RWPE1 (cell line): ENCODE data around the gene APH1A.
"Not testable (repeated sequence)": the region's sequence is repeated elsewhere in the genome, so short reads cannot be mapped to it uniquely, and the experiment has no call there.

Source experiments
- CTCF ChIA-PET: fragments of 350-600 bp; sonication (Branson Sonifier 250); formaldehyde crosslinking; extraction: SDS; loops from one replicate; lab custom pipeline; 2021; lab: Yijun Ruan, JAX
- POLR2A ChIA-PET: fragments of 400-600 bp; formaldehyde crosslinking; extraction: SDS; loops from one replicate; lab custom pipeline; 2020; ENCODE audit warnings: antibody characterized with exemption; ENCODE audit not compliant: low non-redundant PET; lab: Yijun Ruan, JAX
- DNase-seq: peaks from one replicate; pipeline ENCODE4 v3.0.0; 2012; ENCODE audit warnings: low spot score
- H3K27ac ChIP-seq: fragments of 450-650 bp; 2 replicates; pipeline ENCODE4 v1.5.1; 2017
- TF ChIP-seq, protein P1 (sequence below): fragments of 450-650 bp; conservative IDR thresholded peaks from 2 replicates; pipeline ENCODE4 v1.5.1; 2017; ENCODE audit warnings: low read depth, mild to moderate bottlenecking

APH1A gene

DNA sequence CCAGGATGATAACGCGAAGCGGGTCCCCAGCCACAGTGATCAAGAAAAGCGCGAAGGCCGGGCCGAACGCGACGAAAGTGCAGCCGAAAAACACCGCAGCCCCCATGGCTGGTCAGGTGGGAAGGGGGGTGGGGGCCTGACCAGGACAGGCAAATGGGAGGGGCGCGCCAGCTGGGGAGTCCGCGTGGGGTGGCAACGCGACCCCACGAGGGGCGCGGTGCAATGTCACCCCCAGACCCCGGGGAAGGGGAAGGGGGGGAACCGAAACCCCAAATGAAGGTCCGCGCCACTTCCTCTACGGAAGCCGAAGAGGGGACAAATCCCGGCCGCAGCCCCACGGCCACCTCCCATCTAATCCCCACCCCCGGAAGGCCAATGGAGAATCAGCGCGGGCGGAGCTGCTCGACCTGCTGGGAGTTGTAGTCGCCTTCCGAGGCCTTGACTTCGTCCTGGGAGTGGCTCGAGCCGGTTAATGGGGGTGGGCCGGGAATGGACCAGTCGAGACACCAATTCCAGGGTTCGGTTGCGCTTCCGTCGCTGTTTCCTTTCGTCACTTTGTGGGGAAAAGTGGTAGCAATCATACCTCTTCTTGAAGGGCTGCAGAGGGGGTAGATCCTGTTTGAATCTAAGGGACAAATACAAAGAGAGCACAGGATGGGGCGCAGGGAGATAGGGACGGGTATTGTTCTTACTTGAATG lies at the start of gene APH1A:
Gene APH1A, minus strand, starts transcription at position 312 of the 699 bp plus-strand sequence. Its CDS starts 206 bp downstream, at position 106.
- DNase-seq, result peak; percentile 98
- POLR2A ChIA-PET, result interaction anchor here (0.6 kb wide), 1 partner anchor 24 kb away, joined by 3 read pairs; no protein-coding TSS in a partner anchor
- TF ChIP-seq, protein P1, sequence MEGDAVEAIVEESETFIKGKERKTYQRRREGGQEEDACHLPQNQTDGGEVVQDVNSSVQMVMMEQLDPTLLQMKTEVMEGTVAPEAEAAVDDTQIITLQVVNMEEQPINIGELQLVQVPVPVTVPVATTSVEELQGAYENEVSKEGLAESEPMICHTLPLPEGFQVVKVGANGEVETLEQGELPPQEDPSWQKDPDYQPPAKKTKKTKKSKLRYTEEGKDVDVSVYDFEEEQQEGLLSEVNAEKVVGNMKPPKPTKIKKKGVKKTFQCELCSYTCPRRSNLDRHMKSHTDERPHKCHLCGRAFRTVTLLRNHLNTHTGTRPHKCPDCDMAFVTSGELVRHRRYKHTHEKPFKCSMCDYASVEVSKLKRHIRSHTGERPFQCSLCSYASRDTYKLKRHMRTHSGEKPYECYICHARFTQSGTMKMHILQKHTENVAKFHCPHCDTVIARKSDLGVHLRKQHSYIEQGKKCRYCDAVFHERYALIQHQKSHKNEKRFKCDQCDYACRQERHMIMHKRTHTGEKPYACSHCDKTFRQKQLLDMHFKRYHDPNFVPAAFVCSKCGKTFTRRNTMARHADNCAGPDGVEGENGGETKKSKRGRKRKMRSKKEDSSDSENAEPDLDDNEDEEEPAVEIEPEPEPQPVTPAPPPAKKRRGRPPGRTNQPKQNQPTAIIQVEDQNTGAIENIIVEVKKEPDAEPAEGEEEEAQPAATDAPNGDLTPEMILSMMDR, result no peak
- peak within 1 kb of the TSS; percentile 84 for H3K27ac ChIP-seq
- CTCF ChIA-PET, result interaction anchor here (0.6 to 1.3 kb wide), 2 partner anchors 11 to 13 kb away, joined by 3 to 5 read pairs; partner anchors contain the start of gene CA14

DNA sequence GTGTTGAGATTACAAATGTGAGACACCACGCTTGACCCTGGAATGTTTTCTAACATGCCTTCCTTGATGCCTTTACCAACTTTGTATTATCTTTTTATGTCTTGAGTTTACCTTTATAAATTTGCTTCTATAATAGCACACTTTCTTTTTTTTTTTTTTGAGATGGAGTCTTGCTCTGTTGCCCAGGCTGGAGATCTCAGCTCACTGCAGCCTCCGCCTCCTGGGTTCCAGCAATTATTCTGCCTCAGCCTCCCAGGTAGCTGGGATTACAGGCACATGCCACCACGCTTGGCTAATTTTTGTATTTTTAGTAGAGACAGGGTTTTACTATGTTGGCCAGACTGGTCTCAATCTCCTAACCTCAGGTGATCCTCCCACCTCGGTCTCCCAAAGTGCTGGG lies 45.9 kb upstream of the APH1A start:
- POLR2A ChIA-PET, result interaction anchor here (0.6 kb wide), 1 partner anchor 23 kb away, joined by 3 read pairs; no protein-coding TSS in a partner anchor
- DNase-seq, H3K27ac ChIP-seq, CTCF ChIA-PET: not testable (repeated sequence)

DNA sequence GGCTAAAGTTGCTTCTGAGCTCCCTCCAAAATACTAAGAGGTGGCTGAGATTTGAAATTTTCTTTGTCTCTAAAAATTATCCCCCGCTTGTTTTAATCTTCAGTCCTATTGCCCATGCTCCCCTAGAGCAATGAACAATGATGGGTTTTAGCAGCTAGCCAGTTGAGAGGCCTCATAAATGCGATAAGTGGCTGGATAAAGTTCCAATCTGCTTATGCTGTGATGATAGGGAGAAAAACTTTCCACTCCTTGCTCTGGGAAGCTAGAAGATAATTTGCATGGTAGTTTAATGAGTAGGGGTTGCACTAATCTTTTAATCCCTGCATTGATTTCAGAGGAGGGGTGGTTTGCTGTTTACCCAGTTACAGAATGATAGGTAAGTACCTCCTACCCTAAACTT lies 42.9 kb upstream of the APH1A start:
- H3K27ac ChIP-seq, result no peak overlapping the region
- no peak for DNase-seq
- TF ChIP-seq, protein P1, result no peak
- POLR2A ChIA-PET, result no interaction called here
- CTCF ChIA-PET, result no interaction called here

DNA sequence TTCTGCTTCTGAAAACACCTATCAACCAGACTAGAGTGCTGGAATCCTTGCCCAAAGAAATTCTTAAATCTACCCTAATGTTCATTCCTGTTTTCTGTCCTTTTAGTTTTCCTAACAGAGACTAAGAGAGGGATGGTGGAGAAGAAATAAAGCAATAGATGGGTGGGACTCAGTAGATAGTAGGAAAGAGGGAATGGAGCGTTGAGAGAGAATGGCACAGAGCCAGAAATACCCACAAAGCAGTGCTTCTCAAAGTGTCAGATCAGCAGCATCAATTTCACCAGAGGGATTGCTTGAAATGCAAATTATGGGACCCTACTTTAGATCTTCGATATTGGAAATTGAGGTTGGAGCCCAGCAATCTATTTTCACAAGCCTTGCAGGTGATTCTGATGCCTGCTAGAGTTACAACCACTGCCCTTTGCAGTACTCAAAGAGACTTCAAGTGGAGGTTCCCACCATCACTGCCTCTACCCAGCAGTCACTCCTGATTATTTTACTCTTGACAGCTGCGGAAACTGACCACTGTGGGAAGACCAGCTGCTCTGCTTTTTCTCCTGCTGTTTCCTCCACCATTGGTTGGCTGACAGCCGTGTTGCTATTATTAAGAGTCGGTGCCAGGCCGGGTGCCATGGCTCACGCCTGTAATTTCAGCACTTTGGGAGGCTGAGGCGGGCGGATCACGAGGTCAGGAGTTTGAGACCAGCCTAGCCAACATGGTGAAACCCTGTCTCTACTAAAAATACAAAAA lies 41.1 kb upstream of the APH1A start:
- POLR2A ChIA-PET, result no interaction called here
- H3K27ac ChIP-seq, result 0 out of 2 replicates have a peak overlapping the region, but pooled peaks have one; percentile 12
- DNase-seq, result no peak
- TF ChIP-seq, protein P1, result no peak
- CTCF ChIA-PET, result no interaction called here

DNA sequence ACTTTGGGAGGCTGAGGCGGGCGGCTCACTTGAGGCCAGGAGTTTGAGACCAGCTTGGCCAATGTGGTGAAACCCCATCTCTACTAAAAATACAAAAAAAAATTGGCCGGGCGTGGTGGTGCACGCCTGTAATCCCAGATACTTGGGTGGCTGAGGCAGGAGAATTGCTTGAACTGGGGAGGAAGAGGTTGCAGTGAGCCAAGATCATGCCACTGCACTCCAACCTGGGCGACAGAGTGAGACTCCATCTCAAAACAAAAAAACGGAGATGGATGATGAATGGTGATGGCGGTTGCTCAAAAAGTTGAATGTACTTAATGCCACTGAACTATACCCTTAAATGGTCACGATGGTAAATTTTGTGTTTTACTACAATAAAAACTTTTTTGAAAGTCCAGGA lies 39.8 kb upstream of the APH1A start:
- DNase-seq, H3K27ac ChIP-seq, POLR2A ChIA-PET, CTCF ChIA-PET: not testable (repeated sequence)

DNA sequence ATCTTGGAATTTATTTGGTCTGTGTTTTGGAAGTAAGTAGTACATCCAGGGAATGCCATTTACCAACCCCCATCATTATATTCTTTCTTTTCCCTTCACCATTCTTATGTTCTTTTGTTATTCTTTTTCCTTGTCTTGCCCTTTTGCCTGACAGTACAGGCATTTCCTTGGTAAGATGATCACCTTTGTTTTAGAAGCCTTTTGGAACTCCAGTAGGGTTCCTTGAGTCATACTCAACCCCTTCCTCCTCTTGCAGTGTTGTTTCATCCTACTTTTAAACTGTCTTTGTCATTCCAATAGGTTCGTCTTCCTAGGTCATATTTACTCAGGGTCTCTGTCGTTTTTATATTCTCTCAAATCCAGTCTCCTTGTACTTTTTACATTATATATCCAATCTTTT lies 34.1 kb upstream of the APH1A start:
- ChIA-PET POLR2A (no interaction called here), CTCF (no interaction called here)
- DNase-seq, result no peak
- H3K27ac ChIP-seq, result no peak overlapping the region
- TF ChIP-seq, protein P1, result no peak

DNA sequence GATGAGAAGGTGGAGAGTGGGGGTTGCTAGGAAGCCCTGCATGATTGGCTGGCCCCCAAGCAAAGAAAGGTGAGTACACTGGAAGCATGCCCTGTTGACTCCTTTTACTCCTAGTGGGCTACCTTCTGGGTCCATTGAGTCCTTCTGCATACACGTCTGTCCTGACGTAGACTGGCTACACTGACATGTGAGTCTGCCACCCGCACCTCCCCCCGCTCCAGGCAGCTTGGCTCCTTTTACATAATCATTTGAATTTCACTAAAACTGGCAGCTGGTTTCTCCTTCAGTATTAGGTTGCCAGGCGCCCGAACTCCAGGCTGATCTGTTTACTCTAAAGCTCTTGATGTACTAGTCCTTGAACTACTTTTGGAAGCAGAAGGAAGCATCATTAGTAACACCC lies 33.5 kb upstream of the APH1A start:
- TF ChIP-seq, protein P1, result no peak
- DNase-seq, result no peak
- H3K27ac ChIP-seq, result no peak overlapping the region
- ChIA-PET CTCF (interaction anchor here (1.1 kb wide), 1 partner anchor 12 kb away, joined by 3 read pairs; no protein-coding TSS in a partner anchor), POLR2A (interaction anchor here (0.6 kb wide), 1 partner anchor 49 kb away, joined by 3 read pairs; no protein-coding TSS in a partner anchor)
